Measurements from ENCODE around the gene BRME1.

DNA sequence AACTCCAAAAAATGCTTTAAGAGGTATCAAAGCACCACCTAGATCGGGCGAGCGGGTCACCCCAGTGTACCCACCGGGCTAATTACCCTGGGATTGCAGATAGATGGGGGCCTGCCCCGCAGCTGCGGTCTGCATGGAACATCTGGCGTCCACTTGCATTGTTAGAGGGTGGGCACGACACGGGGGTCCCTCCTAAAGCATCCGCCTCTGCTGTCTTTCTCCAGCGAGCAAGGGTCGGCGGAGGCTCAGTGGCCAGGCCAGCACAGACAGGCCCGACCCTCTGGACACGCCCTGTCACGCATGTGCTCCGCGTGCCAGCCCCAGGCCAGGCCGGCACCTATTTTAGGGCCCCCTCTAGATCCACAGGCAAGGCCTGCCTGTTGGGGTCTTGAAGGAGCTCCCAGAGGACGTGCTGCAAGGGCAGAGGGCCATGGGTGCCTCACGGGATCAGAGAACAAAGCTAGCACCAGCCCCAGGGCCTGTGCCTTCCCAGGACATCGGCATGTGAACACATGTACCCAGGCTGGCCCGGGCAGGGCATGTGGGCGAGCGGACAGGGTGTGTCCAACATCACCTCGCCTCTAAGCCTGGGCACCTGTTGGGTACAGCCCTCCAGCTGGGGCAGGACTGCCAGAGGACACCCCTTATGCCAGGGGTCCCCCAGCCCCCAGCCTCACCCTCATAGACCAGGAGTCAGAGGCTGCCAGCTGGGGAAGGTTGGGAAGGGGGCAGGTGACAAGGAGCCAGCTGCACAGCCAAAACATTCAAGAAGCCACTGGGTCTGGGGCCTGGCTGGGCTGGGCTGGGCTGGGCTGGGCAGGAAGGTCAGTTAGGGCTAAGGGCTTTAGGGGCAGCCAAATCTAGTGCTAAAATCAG lies 64.6 kb downstream of the BRME1 start:
- TF ChIP-seq, protein P1, sequence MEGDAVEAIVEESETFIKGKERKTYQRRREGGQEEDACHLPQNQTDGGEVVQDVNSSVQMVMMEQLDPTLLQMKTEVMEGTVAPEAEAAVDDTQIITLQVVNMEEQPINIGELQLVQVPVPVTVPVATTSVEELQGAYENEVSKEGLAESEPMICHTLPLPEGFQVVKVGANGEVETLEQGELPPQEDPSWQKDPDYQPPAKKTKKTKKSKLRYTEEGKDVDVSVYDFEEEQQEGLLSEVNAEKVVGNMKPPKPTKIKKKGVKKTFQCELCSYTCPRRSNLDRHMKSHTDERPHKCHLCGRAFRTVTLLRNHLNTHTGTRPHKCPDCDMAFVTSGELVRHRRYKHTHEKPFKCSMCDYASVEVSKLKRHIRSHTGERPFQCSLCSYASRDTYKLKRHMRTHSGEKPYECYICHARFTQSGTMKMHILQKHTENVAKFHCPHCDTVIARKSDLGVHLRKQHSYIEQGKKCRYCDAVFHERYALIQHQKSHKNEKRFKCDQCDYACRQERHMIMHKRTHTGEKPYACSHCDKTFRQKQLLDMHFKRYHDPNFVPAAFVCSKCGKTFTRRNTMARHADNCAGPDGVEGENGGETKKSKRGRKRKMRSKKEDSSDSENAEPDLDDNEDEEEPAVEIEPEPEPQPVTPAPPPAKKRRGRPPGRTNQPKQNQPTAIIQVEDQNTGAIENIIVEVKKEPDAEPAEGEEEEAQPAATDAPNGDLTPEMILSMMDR (IDR thresholded peaks at IDR 0.05; ENCODE audit: insufficient read depth, low read length, poor library complexity, severe bottlenecking), result no peak
- no peak for TF ChIP-seq EZH2phosphoT487 (conservative IDR thresholded peaks at IDR 0.05; ENCODE audit: low read length)
